ENCODE results near the gene MSGN1.

DNA sequence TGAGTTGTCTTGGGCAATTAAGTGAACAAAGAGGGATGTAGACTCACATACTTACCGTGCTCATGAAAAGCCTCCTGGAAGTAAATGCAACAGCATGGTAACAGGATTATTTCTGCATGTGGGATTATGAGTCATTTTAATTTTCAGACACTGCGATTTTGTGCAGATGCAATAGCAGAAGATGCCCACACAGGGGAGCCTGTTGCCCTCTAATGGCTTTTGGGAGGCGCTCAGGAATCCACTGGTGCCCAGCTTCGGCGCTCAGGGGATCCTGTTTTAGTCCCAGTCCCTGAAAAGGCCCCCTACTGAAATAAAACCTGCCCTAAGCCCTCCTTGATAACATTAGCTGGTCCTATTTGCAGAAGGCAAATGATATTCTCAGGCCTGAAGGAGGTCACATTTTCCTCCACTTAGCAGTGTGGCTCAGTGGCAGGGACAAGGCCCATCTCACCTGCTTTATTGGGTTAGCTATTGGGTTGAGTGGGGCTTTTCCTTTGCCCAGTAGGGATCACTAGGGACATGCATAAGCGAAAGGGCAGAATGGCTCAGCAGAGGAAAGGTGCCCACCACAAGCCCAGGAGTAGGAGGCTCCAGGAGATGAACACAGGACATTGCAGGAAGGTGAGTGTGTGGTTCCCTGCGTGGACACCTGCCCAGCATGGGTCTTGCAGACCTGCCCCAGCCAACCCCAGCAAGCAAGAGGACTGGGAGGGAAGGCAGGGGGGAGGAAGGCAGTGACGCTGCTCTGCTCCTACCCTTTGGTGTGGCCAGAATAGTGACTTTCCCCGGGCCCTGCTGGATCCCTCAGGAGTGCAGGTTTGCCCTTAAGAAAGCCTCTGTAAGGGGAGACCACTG, 35.7 kb downstream of the MSGN1 start:
- TF ChIP-seq POLR2A (IDR thresholded peaks at IDR 0.05; ENCODE audit: low read length), result no peak
- TF ChIP-seq GATA1 (IDR thresholded peaks at IDR 0.05; ENCODE audit: low read depth, low read length), result no peak

Data from erythroblast (primary cell).